Prostate gland (tissue), 2 donors: Measurements from ENCODE around the gene COIL. TPM values are rescaled to one million over a fixed set of nuclear protein-coding genes. Genes with fewer than 3 reads are reported as not detected.
A peak's percentile ranks its signal among the peaks of the same experiment; 100 is the strongest.

Source experiments
- DNase-seq: peaks from one replicate; pipeline ENCODE4 v3.0.0-alpha.2; 2019; ENCODE audit warnings: low spot score
- H3K27ac ChIP-seq, 2 donors: fragments of 200-600 bp; sonication (generic); 2 replicates each; pipeline ENCODE4 v1.5.1; 2017 to 2019
- H3K27me3 ChIP-seq: fragments of 200-600 bp; sonication (generic); replicated peaks from 2 replicates; pipeline ENCODE4 v1.5.1; 2019; ENCODE audit not compliant: insufficient read depth
- H3K36me3 ChIP-seq, 2 donors: fragments of 200-600 bp; sonication (generic); 1 replicate in 1 of 2; 2 replicates in 1 of 2; pipeline versions ENCODE4 v1.5.1 to v1.8.1; 2017 to 2019
- H3K4me1 ChIP-seq: fragments of 200-600 bp; sonication (generic); replicated peaks from 2 replicates; pipeline ENCODE4 v1.5.1; 2019
- H3K4me3 ChIP-seq, 2 donors: fragments of 200-600 bp; sonication (generic); 2 replicates each; pipeline ENCODE4 v1.5.1; 2017 to 2019
- H3K9me3 ChIP-seq: fragments of 200-600 bp; sonication (generic); 2 replicates; pipeline ENCODE4 v1.5.1; 2017
- CTCF ChIP-seq, 4 experiments: fragments of 200-600 bp in 2 of 4; fragments of 450-650 bp in 2 of 4; sonication (generic) in 2 of 4; IDR thresholded peaks; 1 replicate in 3 of 4; 2 replicates in 1 of 4; pipeline ENCODE4 v1.5.1; 2016 to 2019; ENCODE audit warnings: antibody characterized with exemption in 4 of 4, mild to moderate bottlenecking in 2 of 4, moderate library complexity in 2 of 4
- POLR2A ChIP-seq: fragments of 450-650 bp; IDR thresholded peaks from one replicate; pipeline ENCODE4 v1.6.1; 2016; ENCODE audit warnings: antibody characterized with exemption, mild to moderate bottlenecking
- POLR2AphosphoS5 ChIP-seq: sonication (generic); formaldehyde crosslinking; IDR thresholded peaks from one replicate; pipeline ENCODE4 v1.6.1; 2017; ENCODE audit warnings: antibody characterized with exemption
- WGBS: methylation state at CpG from one replicate; pipeline ENCODE4 v1.1.5; 2018; 5-methylcytosine and 5-hydroxymethylcytosine counted together
- intact Hi-C: fragments of 100-400 bp; cut with DNase I; formaldehyde crosslinking; loops from one replicate; pipeline ENCODE4 v1.14.2; 2022
- total RNA-seq, 2 donors: library from RNA; depleted of rRNA; stranded (reverse); fragments of >200 nt; gene quantifications; one replicate each; pipeline ENCODE4 v1.1.0, GENCODE V29; 2016

Gene COIL
- total RNA-seq, 2 donors from 2014 or later, result 14.8 to 22.3 TPM

- TF ChIP-seq POLR2A, result peak; percentile 92
- peak; percentile 91 for TF ChIP-seq POLR2AphosphoS5
- TF ChIP-seq CTCF (IDR thresholded peaks at IDR 0.05), result no peak
- no peaks in the 10 kb centered on the region for H3K27me3 ChIP-seq
- intact Hi-C loops, result no loop called here
- peak within 1 kb of the TSS; percentile 37 to 57 for H3K27ac ChIP-seq
- H3K4me1 ChIP-seq, result no peaks in the 10 kb centered on the region
- H3K9me3 ChIP-seq, result no peaks in the 10 kb centered on the region
- H3K4me3 ChIP-seq, result peak within 1 kb of the TSS; percentile 36 to 49
- no peaks in the 10 kb centered on the region for H3K36me3 ChIP-seq
- peak; percentile 87 for DNase-seq
- WGBS, result under 1% methylated on average over 40 of the region's 42 CpGs
Observed at GRCh38 chr17:56977673-56978395, 17.0 kb upstream of the COIL start, which contains the start of gene SCPEP1. SCPEP1 (plus strand) TSS chr17:56978131; CDS start chr17:56978160, 29 bp downstream.

GRCh38 chr17:56976941-56977608 lies 16.2 kb upstream of the COIL start:
- WGBS, result 53% methylated on average over 11 of the region's 11 CpGs

GRCh38 chr17:56975656-56976055 lies 14.8 kb upstream of the COIL start:
- no peak for TF ChIP-seq POLR2A
- no peaks in the 10 kb centered on the region for H3K9me3 ChIP-seq
- H3K4me1 ChIP-seq, result no peaks in the 10 kb centered on the region
- H3K27ac ChIP-seq, result no peak overlapping the region
- H3K36me3 ChIP-seq, result no peaks in the 10 kb centered on the region
- no peaks in the 10 kb centered on the region for H3K27me3 ChIP-seq
- DNase-seq, result no peak
- WGBS, result 71% methylated on average over 2 of the region's 2 CpGs
- H3K4me3 ChIP-seq, result no peak overlapping the region
- intact Hi-C loops, result no loop called here

More at GRCh38 chr17:56976941-56977608, 16.2 kb upstream of the COIL start:
- H3K4me1 ChIP-seq, result no peaks in the 10 kb centered on the region
- no peak for TF ChIP-seq POLR2A
- TF ChIP-seq CTCF (IDR thresholded peaks at IDR 0.05), result no peak
- no peak for TF ChIP-seq POLR2AphosphoS5
- H3K27ac ChIP-seq, result peak overlapping the region in 1 of 2 donors; percentile 8
- intact Hi-C loops, result no loop called here
- H3K4me3 ChIP-seq, result peak overlapping the region; percentile 36 to 49
- no peaks in the 10 kb centered on the region for H3K36me3 ChIP-seq
- no peaks in the 10 kb centered on the region for H3K9me3 ChIP-seq
- no peak for DNase-seq
- no peaks in the 10 kb centered on the region for H3K27me3 ChIP-seq

- no peaks in the 10 kb centered on the region for H3K4me1 ChIP-seq
- DNase-seq, result no peak
Observed at GRCh38 chr17:56974055-56974454, 13.2 kb upstream of the COIL start.

More at GRCh38 chr17:56974055-56974454, 13.2 kb upstream of the COIL start:
- 95% methylated on average over 2 of the region's 2 CpGs for WGBS
- intact Hi-C loops, result no loop called here
- Histone ChIP-seq H3K9me3 (no peaks in the 10 kb centered on the region), H3K27ac (peak overlapping the region in 1 of 2 donors; percentile 5), H3K36me3 (no peaks in the 10 kb centered on the region), H3K4me3 (no peak overlapping the region), H3K27me3 (no peaks in the 10 kb centered on the region)
- TF ChIP-seq CTCF (IDR thresholded peaks at IDR 0.05), result no peak
- no peak for TF ChIP-seq POLR2A
- no peak for TF ChIP-seq POLR2AphosphoS5
